Smooth muscle cell (in vitro differentiated cells): ENCODE results near the gene CRTAC1. TPM values are rescaled to one million over a fixed set of nuclear protein-coding genes. Genes with fewer than 3 reads are reported as not detected.

Experiments used
- DNase-seq: peaks from one replicate; lab custom pipeline; 2025; ENCODE audit not compliant: unreplicated experiment; lab: John Stamatoyannopoulos, UW
- H2AFZ ChIP-seq: fragments of 200-600 bp; sonication (generic); 2 replicates; pipeline ENCODE4 v1.6.0; 2016; ENCODE audit warnings: antibody characterized with exemption, low read depth, mild to moderate bottlenecking
- H3F3A ChIP-seq: fragments of 200-600 bp; sonication (generic); 2 replicates; pipeline ENCODE4 v1.6.0; 2017; ENCODE audit warnings: antibody characterized with exemption, low read depth
- H3K27ac ChIP-seq: fragments of 200-600 bp; sonication (generic); 2 replicates; pipeline ENCODE4 v1.5.1; 2016; ENCODE audit warnings: low read depth, mild to moderate bottlenecking
- H3K27me3 ChIP-seq: fragments of 200-600 bp; sonication (generic); 2 replicates; pipeline ENCODE4 v1.6.1; 2016; ENCODE audit warnings: low read depth, mild to moderate bottlenecking
- H3K36me3 ChIP-seq: fragments of 200-600 bp; sonication (generic); 2 replicates; pipeline ENCODE4 v1.5.1; 2016; ENCODE audit warnings: low read depth
- H3K4me1 ChIP-seq: fragments of 200-600 bp; sonication (generic); 2 replicates; pipeline ENCODE4 v1.5.1; 2016; ENCODE audit warnings: low read depth
- H3K4me2 ChIP-seq: fragments of 200-600 bp; sonication (generic); 2 replicates; pipeline ENCODE4 v1.6.0; 2016; ENCODE audit warnings: mild to moderate bottlenecking
- H3K4me3 ChIP-seq: fragments of 200-600 bp; sonication (generic); 2 replicates; pipeline ENCODE4 v1.5.1; 2016; ENCODE audit warnings: mild to moderate bottlenecking
- H3K79me2 ChIP-seq: fragments of 200-600 bp; sonication (generic); 2 replicates; pipeline ENCODE4 v1.6.0; 2016; ENCODE audit warnings: low read depth, mild to moderate bottlenecking
- H3K9ac ChIP-seq: fragments of 200-600 bp; sonication (generic); 2 replicates; pipeline ENCODE4 v1.6.0; 2016; ENCODE audit warnings: low read depth
- H3K9me3 ChIP-seq: fragments of 200-600 bp; sonication (generic); replicated peaks from 2 replicates; pipeline ENCODE4 v1.5.1; 2016; ENCODE audit warnings: low read depth
- H4K20me1 ChIP-seq: fragments of 200-600 bp; sonication (generic); 2 replicates; pipeline ENCODE4 v1.6.0; 2016; ENCODE audit warnings: low read depth
- CTCF ChIP-seq: fragments of 200-600 bp; sonication (generic); IDR thresholded peaks from 2 replicates; pipeline ENCODE4 v1.5.1; 2017; ENCODE audit warnings: borderline replicate concordance, mild to moderate bottlenecking, antibody characterized with exemption; ENCODE audit not compliant: insufficient read depth, poor library complexity, severe bottlenecking
- WGBS: methylation state at CpG from one replicate; pipeline ENCODE4 v1.1.7; 2016; ENCODE audit warnings: low lambda C conversion rate; 5-methylcytosine and 5-hydroxymethylcytosine counted together
- polyA plus RNA-seq: library from polyadenylated mRNA; unstranded; fragments of >200 nt; fragmentation: Nextera tagmentation; extraction: Ambion mirVana; gene quantifications from 2 replicates; pipeline ENCODE4 v1.2.1, GENCODE V29; 2016
- total RNA-seq: library from RNA; depleted of rRNA; stranded (reverse); fragments of >200 nt; gene quantifications from 2 replicates; pipeline ENCODE4 v1.2.3, GENCODE V29; 2014

CRTAC1 gene
- total and polyA plus RNA-seq, 2 experiments from 2014 or later, result 0.31 to 0.65 TPM

GRCh38 chr10:97914837-97915211 is 115.6 kb downstream of the CRTAC1 start:
- DNase-seq, result peak; percentile 17
- 14% methylated on average over 11 of the region's 11 CpGs for WGBS
- H3K36me3 ChIP-seq, result no peaks in the 10 kb centered on the region
- peaks cover 50% of the 10 kb centered on the region for H3K27me3 ChIP-seq
- no peaks in the 10 kb centered on the region for H4K20me1 ChIP-seq
- H3K27ac ChIP-seq, result no peak overlapping the region
- no peaks in the 10 kb centered on the region for H3F3A ChIP-seq
- H3K9ac ChIP-seq, result no peak overlapping the region
- no peak overlapping the region for H2AFZ ChIP-seq
- H3K79me2 ChIP-seq, result no peaks in the 10 kb centered on the region
- H3K4me2 ChIP-seq, result peak overlapping the region; percentile 5
- H3K4me3 ChIP-seq, result no peak overlapping the region
- H3K9me3 ChIP-seq, result no peaks in the 10 kb centered on the region
- TF ChIP-seq CTCF, result peak; percentile 92
- H3K4me1 ChIP-seq, result no peaks in the 10 kb centered on the region

GRCh38 chr10:97914171-97914836 is 116.1 kb downstream of the CRTAC1 start:
- H3K27me3 ChIP-seq, result peaks cover 46% of the 10 kb centered on the region
- H3F3A ChIP-seq, result no peaks in the 10 kb centered on the region
- H3K4me2 ChIP-seq, result peak overlapping the region; percentile 5
- no peak for TF ChIP-seq CTCF
- DNase-seq, result no peak
- H2AFZ ChIP-seq, result no peak overlapping the region
- 58% methylated on average over 10 of the region's 10 CpGs for WGBS
- no peaks in the 10 kb centered on the region for H3K4me1 ChIP-seq
- no peak overlapping the region for H3K9ac ChIP-seq
- no peaks in the 10 kb centered on the region for H3K79me2 ChIP-seq
- H3K4me3 ChIP-seq, result no peak overlapping the region
- no peaks in the 10 kb centered on the region for H3K9me3 ChIP-seq
- H3K27ac ChIP-seq, result no peak overlapping the region
- H3K36me3 ChIP-seq, result no peaks in the 10 kb centered on the region
- H4K20me1 ChIP-seq, result no peaks in the 10 kb centered on the region

GRCh38 chr10:97913614-97914013 is 116.8 kb downstream of the CRTAC1 start:
- Histone ChIP-seq H3K9me3 (no peaks in the 10 kb centered on the region), H2AFZ (no peak overlapping the region), H3F3A (no peaks in the 10 kb centered on the region), H4K20me1 (no peaks in the 10 kb centered on the region), H3K36me3 (no peaks in the 10 kb centered on the region), H3K27me3 (peaks cover 39% of the 10 kb centered on the region), H3K9ac (no peak overlapping the region), H3K4me2 (no peak overlapping the region), H3K4me1 (no peaks in the 10 kb centered on the region), H3K27ac (no peak overlapping the region), H3K4me3 (no peak overlapping the region), H3K79me2 (no peaks in the 10 kb centered on the region)
- TF ChIP-seq CTCF, result no peak
- WGBS, result 84% methylated on average over 6 of the region's 6 CpGs
- no peak for DNase-seq

- peaks cover 35% of the 10 kb centered on the region for H3K27me3 ChIP-seq
- H3K27ac ChIP-seq, result no peak overlapping the region
- H3K36me3 ChIP-seq, result no peaks in the 10 kb centered on the region
- H3K4me1 ChIP-seq, result no peaks in the 10 kb centered on the region
- WGBS, result 59% methylated on average over 2 of the region's 2 CpGs
- H3K9me3 ChIP-seq, result no peaks in the 10 kb centered on the region
- H3F3A ChIP-seq, result no peaks in the 10 kb centered on the region
- no peak for DNase-seq
- H3K9ac ChIP-seq, result no peak overlapping the region
- no peaks in the 10 kb centered on the region for H4K20me1 ChIP-seq
- H3K4me2 ChIP-seq, result no peak overlapping the region
- TF ChIP-seq CTCF, result no peak
- H3K79me2 ChIP-seq, result no peaks in the 10 kb centered on the region
- no peak overlapping the region for H3K4me3 ChIP-seq
- no peak overlapping the region for H2AFZ ChIP-seq
Measured at GRCh38 chr10:97913193-97913592, 117.2 kb downstream of the CRTAC1 start.
